ENCODE data around the gene SERPINA5. TPM values are rescaled to one million over a fixed set of nuclear protein-coding genes. Genes with fewer than 3 reads are reported as not detected.

Gene SERPINA5
- polyA plus RNA-seq, 4 donors: 2.9 to 12.8 (median 9.4) TPM

GRCh38 chr14:94641632-94641955, 60.4 kb downstream of the SERPINA5 start:
- DNase-seq (ENCODE audit: low read depth in 4 of 4, low spot score in 3 of 4): no peak

Other genes with a start within 250 kb of the SERPINA5 start
- not detected for gene SERPINA2, start 214.7 kb upstream of the SERPINA5 start, polyA plus RNA-seq (ENCODE audit: insufficient read length in 4 of 4)
- gene SERPINA1, start 192.8 kb upstream of the SERPINA5 start, polyA plus RNA-seq (ENCODE audit: insufficient read length in 4 of 4): 100 to 1,000 TPM in 2 of 4 donors, 10 to 100 TPM in 2; 48.2 to 109 (median 93.4) TPM
- gene SERPINA11, start 128.6 kb upstream of the SERPINA5 start, polyA plus RNA-seq (ENCODE audit: insufficient read length in 4 of 4): under 1 TPM in 1 of 4 donors, not detected in 3; 0.74 TPM
- gene SERPINA9, start 105.2 kb upstream of the SERPINA5 start, polyA plus RNA-seq (ENCODE audit: insufficient read length in 4 of 4): not detected
- gene SERPINA12, start 72.0 kb upstream of the SERPINA5 start, polyA plus RNA-seq (ENCODE audit: insufficient read length in 4 of 4): under 1 TPM in 3 of 4 donors, not detected in 1; 0.33 to 0.37 (median 0.36) TPM
- 1 to 10 TPM; 1.2 to 1.6 (median 1.4) TPM for gene SERPINA4, start 20.0 kb upstream of the SERPINA5 start, polyA plus RNA-seq (ENCODE audit: insufficient read length in 4 of 4)
- 1 to 10 TPM in 1 of 4 donors, under 1 TPM in 3; 0.27 to 3.7 (median 0.55) TPM for gene SERPINA3, start 31.0 kb downstream of the SERPINA5 start, polyA plus RNA-seq (ENCODE audit: insufficient read length in 4 of 4)
- gene GSC, start 188.7 kb downstream of the SERPINA5 start, polyA plus RNA-seq (ENCODE audit: insufficient read length in 4 of 4): under 1 TPM in 1 of 4 donors, not detected in 3; 0.72 TPM